H1 (cell line): ENCODE results near the gene APOA4. TPM values are rescaled to one million over a fixed set of nuclear protein-coding genes. Genes with fewer than 3 reads are reported as not detected.
A peak's percentile ranks its signal among the peaks of the same experiment; 100 is the strongest.

Experiments used
- CTCF ChIA-PET: fragments of 300-600 bp; sonication (Branson Sonifier 250); formaldehyde crosslinking; loops from one replicate; lab custom pipeline; 2021; ENCODE audit not compliant: partially characterized antibody; lab: Charles Lee
- POLR2A ChIA-PET: fragments of 300-600 bp; sonication (Branson Sonifier 250); formaldehyde crosslinking; loops from one replicate; lab custom pipeline; 2021; ENCODE audit warnings: inconsistent platforms; ENCODE audit not compliant: partially characterized antibody; lab: Charles Lee
- DNase-seq, 2 experiments: peaks; one replicate each; pipeline versions ENCODE4 v3.0.0 to v3.0.0-alpha.2; 2010 to 2022; ENCODE audit warnings: low spot score in 2 of 2, low read depth in 1 of 2, mixed read lengths in 1 of 2
- FAIRE-seq: peaks from 2 replicates; lab custom pipeline; 2011; peaks lifted over from hg19 to GRCh38; lab: Jason Lieb, UNC
- H2AFZ ChIP-seq: 2 replicates; pipeline ENCODE4 v1.8.1; 2012; ENCODE audit warnings: low read length, inconsistent platforms
- H2AK5ac ChIP-seq: 2 replicates; pipeline ENCODE4 v1.6.1; 2013; ENCODE audit warnings: low read depth, low read length
- H2BK120ac ChIP-seq: replicated peaks from 2 replicates; pipeline ENCODE3; 2013; ENCODE audit warnings: low read depth, low read length, inconsistent platforms
- H2BK12ac ChIP-seq: 2 replicates; pipeline ENCODE4 v1.6.1; 2013; ENCODE audit warnings: low read depth, low read length
- H2BK15ac ChIP-seq: 2 replicates; pipeline ENCODE4 v1.6.1; 2013; ENCODE audit warnings: low read length
- H2BK20ac ChIP-seq: 2 replicates; pipeline ENCODE4 v1.6.1; 2013; ENCODE audit warnings: low read length
- H2BK5ac ChIP-seq: 2 replicates; pipeline ENCODE4 v1.6.1; 2013; ENCODE audit warnings: low read depth, low read length
- H3K14ac ChIP-seq: 2 replicates; pipeline ENCODE4 v1.6.1; 2013; ENCODE audit warnings: inconsistent platforms; ENCODE audit not compliant: insufficient read length
- H3K18ac ChIP-seq: 2 replicates; pipeline ENCODE4 v1.6.1; 2013; ENCODE audit warnings: low read length; ENCODE audit errors: extremely low read depth
- H3K23ac ChIP-seq: 2 replicates; pipeline ENCODE4 v1.6.1; 2013; ENCODE audit warnings: inconsistent platforms; ENCODE audit not compliant: insufficient read length
- H3K23me2 ChIP-seq: 2 replicates; pipeline ENCODE4 v1.6.1; 2013; ENCODE audit warnings: low read depth, low read length
- H3K27ac ChIP-seq: 2 replicates; pipeline ENCODE4 v1.6.1; 2011; ENCODE audit warnings: low read depth, low read length, inconsistent platforms
- H3K27me3 ChIP-seq, 4 experiments: replicated peaks in 1 of 4; 1 replicate in 1 of 4; 2 replicates in 3 of 4; pipeline versions ENCODE4 v1.6.1 to v1.8.1; 2011 to 2013; ENCODE audit warnings: low read length in 3 of 4, mild to moderate bottlenecking in 3 of 4, inconsistent platforms in 2 of 4, mixed read lengths in 2 of 4, moderate library complexity in 1 of 4; ENCODE audit not compliant: control insufficient read depth in 3 of 4, insufficient read depth in 3 of 4; ENCODE audit errors: extremely low read depth in 1 of 4
- H3K36me3 ChIP-seq, 4 experiments: 2 replicates each; pipeline versions ENCODE4 v1.6.1 to v1.8.1; 2011 to 2013; ENCODE audit warnings: mild to moderate bottlenecking in 4 of 4, low read length in 3 of 4, moderate library complexity in 2 of 4, control low read depth in 1 of 4, inconsistent platforms in 1 of 4; ENCODE audit not compliant: insufficient read depth in 4 of 4, control insufficient read depth in 2 of 4
- H3K4ac ChIP-seq: replicated peaks from 2 replicates; pipeline ENCODE3; 2013; ENCODE audit warnings: low read length, low read depth, mixed read lengths, inconsistent platforms; ENCODE audit not compliant: insufficient read length
- H3K4me1 ChIP-seq, 4 experiments: replicated peaks in 1 of 4; 1 replicate in 1 of 4; 2 replicates in 3 of 4; pipeline versions ENCODE4 v1.6.1 to v1.8.1; 2011 to 2013; ENCODE audit warnings: low read length in 3 of 4, inconsistent platforms in 2 of 4, mixed read lengths in 1 of 4; ENCODE audit not compliant: insufficient read depth in 4 of 4, control insufficient read depth in 3 of 4
- H3K4me2 ChIP-seq, 2 experiments: 2 replicates each; pipeline versions ENCODE4 v1.6.1 to v1.8.1; 2011 to 2013; ENCODE audit warnings: low read depth in 2 of 2, low read length in 2 of 2, control low read depth in 1 of 2, inconsistent platforms in 1 of 2, mild to moderate bottlenecking in 1 of 2; ENCODE audit not compliant: insufficient read depth in 1 of 2
- H3K4me3 ChIP-seq, 4 experiments: fragments of 200-600, 300-600 bp in 1 of 4; sonication (generic), shearing (Covaris generic), sonication (Bioruptor Twin) in 1 of 4; 2 replicates each; pipeline versions ENCODE4 v1.5.1 to v1.8.1; 2011 to 2016; ENCODE audit warnings: low read length in 4 of 4, low read depth in 3 of 4, control low read depth in 2 of 4, inconsistent platforms in 2 of 4, mild to moderate bottlenecking in 2 of 4, mixed read lengths in 1 of 4, moderate library complexity in 1 of 4; ENCODE audit not compliant: insufficient read depth in 2 of 4; ENCODE audit errors: extremely low read depth in 1 of 4
- H3K56ac ChIP-seq: replicated peaks from 2 replicates; pipeline ENCODE3; 2013; ENCODE audit warnings: low read depth, mild to moderate bottlenecking, mixed read lengths, low read length, inconsistent platforms; ENCODE audit not compliant: insufficient read length
- H3K79me1 ChIP-seq: 2 replicates; pipeline ENCODE4 v1.6.1; 2013; ENCODE audit warnings: low read depth, low read length, control low read depth
- H3K79me2 ChIP-seq, 2 experiments: 2 replicates each; pipeline versions ENCODE4 v1.6.1 to v1.8.1; 2012 to 2013; ENCODE audit warnings: low read length in 2 of 2, mild to moderate bottlenecking in 2 of 2, inconsistent platforms in 1 of 2; ENCODE audit not compliant: insufficient read depth in 2 of 2, control insufficient read depth in 1 of 2
- H3K9ac ChIP-seq, 4 experiments: replicated peaks in 1 of 4; 1 replicate in 1 of 4; 2 replicates in 3 of 4; pipeline versions ENCODE4 v1.6.1 to v1.8.1; 2011 to 2013; ENCODE audit warnings: low read depth in 3 of 4, low read length in 3 of 4, control low read depth in 2 of 4, mild to moderate bottlenecking in 2 of 4, moderate library complexity in 2 of 4, inconsistent platforms in 1 of 4; ENCODE audit errors: extremely low read depth in 1 of 4
- H3K9me3 ChIP-seq, 2 experiments: 2 replicates each; pipeline versions ENCODE4 v1.6.1 to v1.8.1; 2012 to 2013; ENCODE audit warnings: mild to moderate bottlenecking in 2 of 2, moderate library complexity in 2 of 2, control low read depth in 1 of 2, inconsistent platforms in 1 of 2, low read depth in 1 of 2, low read length in 1 of 2, mixed read lengths in 1 of 2; ENCODE audit not compliant: insufficient read depth in 2 of 2
- H4K20me1 ChIP-seq, 2 experiments: replicated peaks in 1 of 2; 2 replicates each; pipeline versions ENCODE3 to v1.8.1; 2011 to 2013; ENCODE audit warnings: inconsistent platforms in 2 of 2, low read length in 2 of 2, mild to moderate bottlenecking in 1 of 2; ENCODE audit not compliant: insufficient read depth in 2 of 2, control insufficient read depth in 1 of 2
- H4K5ac ChIP-seq: 2 replicates; pipeline ENCODE4 v1.6.1; 2013; ENCODE audit warnings: low read length, low read depth, mixed read lengths, inconsistent platforms; ENCODE audit not compliant: insufficient read length
- H4K8ac ChIP-seq: 2 replicates; pipeline ENCODE4 v1.8.0; 2013; ENCODE audit warnings: mild to moderate bottlenecking, moderate library complexity, low read length, inconsistent platforms; ENCODE audit not compliant: insufficient read depth; ENCODE audit errors: extremely low read depth
- H4K91ac ChIP-seq: replicated peaks from 2 replicates; pipeline ENCODE3; 2013; ENCODE audit warnings: low read length, mixed read lengths, inconsistent platforms; ENCODE audit not compliant: insufficient read length
- CEBPB ChIP-seq: IDR thresholded peaks from 2 replicates; pipeline ENCODE4 v1.6.1; 2012; ENCODE audit warnings: low read depth, low read length
- EZH2 ChIP-seq: fragments of 200-600 bp; sonication (generic); IDR thresholded peaks from 2 replicates; pipeline ENCODE4 v1.7.1; 2012; ENCODE audit warnings: low read depth, mild to moderate bottlenecking, moderate library complexity, low read length, inconsistent platforms; ENCODE audit not compliant: severe bottlenecking
- WGBS, 2 experiments: shearing (Covaris generic) in 1 of 2; methylation state at CpG; one replicate each; pipeline versions ENCODE4 v1.1.6 to v1.1.7; 2013 to 2015; ENCODE audit warnings: low lambda C conversion rate in 2 of 2, mixed read lengths in 2 of 2, inconsistent platforms in 1 of 2, low coverage in 1 of 2, missing lambda C conversion rate in 1 of 2; ENCODE audit not compliant: insufficient replicate concordance in 2 of 2, insufficient coverage in 1 of 2, insufficient read length in 1 of 2; ENCODE audit errors: extremely low coverage in 1 of 2, missing lambda C conversion rate in 1 of 2; 5-methylcytosine and 5-hydroxymethylcytosine counted together
- polyA plus RNA-seq, 7 experiments: library from polyadenylated mRNA; depleted of rRNA in 3 of 7; stranded (reverse) in 5 of 7; unstranded in 2 of 7; fragments of >200 nt in 5 of 7; fragments of 200-250 nt in 2 of 7; gene quantifications; 1 replicate in 5 of 7; 2 replicates in 1 of 7; 4 replicates in 1 of 7; pipeline versions ENCODE4 v1.2.1 to v1.2.3, GENCODE V29; 2011 to 2013; ENCODE audit warnings: missing spikeins in 2 of 7, mixed read lengths in 2 of 7
- total RNA-seq: library from RNA; stranded (reverse); fragmentation: NEBNext Ultra II Directional; extraction: Animal tissue kit (Norgen Biotek cat#: 25700); gene quantifications from 2 replicates; pipeline ENCODE4 v1.2.1, GENCODE V29; 2021

The APOA4 gene
- total and polyA plus RNA-seq, 2 of the 8 experiments (the other 6 are each of a cell fraction or from before 2014, with no cell fraction given): not detected

- Histone ChIP-seq H2BK5ac (peak within 1 kb of the TSS; percentile 18; the same call in 1 of the 2 replicates), H3K4me2 (peak within 1 kb of the TSS in 1 of 2 experiments; percentile 54; a peak in 3 of 4 replicates)
- WGBS, 2 experiments: 82% methylated on average over 7 of the region's 7 CpGs; no CpG with 5 or more reads in 1 of the 2 experiments
Measured at GRCh38 chr11:116791813-116792143, 31.3 kb downstream of the APOA4 start, which contains the start of gene APOA5. Gene APOA5, minus strand, starts transcription at chr11:116791879. Its CDS starts 19 bp downstream, at chr11:116791860.

More at GRCh38 chr11:116791813-116792143, 31.3 kb downstream of the APOA4 start, which contains the start of gene APOA5:
- H3K79me1 ChIP-seq: 0 out of 2 replicates have a peak, but pooled peaks cover 2% of the 10 kb centered on the region
- H3K23me2 ChIP-seq: peaks cover 11% of the 10 kb centered on the region
- no peak within 1 kb of the TSS for H3K9ac ChIP-seq
- H3K79me2 ChIP-seq: peaks cover 0 to 9% of the 10 kb centered on the region in 2 experiments; a peak in 2 of 4 replicates
- peak within 1 kb of the TSS; percentile 87 for H4K8ac ChIP-seq
- no peak within 1 kb of the TSS for H3K23ac ChIP-seq
- ChIA-PET POLR2A (interaction anchor here (2.4 to 6.0 kb wide), 3 partner anchors 19 to 44 kb away, joined by 12 to 29 read pairs (median 16); partner anchors contain the start of gene BUD13), CTCF (interaction anchor here (0.6 to 12.1 kb wide), 32 partner anchors 9 to 435 kb away, joined by 3 to 237 read pairs (median 4); partner anchors contain the start of genes APOA1, APOA4 and APOC3)
- H4K20me1 ChIP-seq: no peaks in the 10 kb centered on the region
- DNase-seq: no peak
- FAIRE-seq: no peak
- no peak within 1 kb of the TSS for H3K14ac ChIP-seq
- no peak within 1 kb of the TSS for H3K4ac ChIP-seq
- no peak within 1 kb of the TSS for H2BK120ac ChIP-seq
- peak within 1 kb of the TSS; percentile 48 for H4K91ac ChIP-seq
- no peaks in the 10 kb centered on the region for H3K36me3 ChIP-seq
- peak within 1 kb of the TSS; percentile 77; the same call in 1 of the 2 replicates for H2BK20ac ChIP-seq
- H4K5ac ChIP-seq: peak within 1 kb of the TSS; percentile 16
- peak within 1 kb of the TSS; percentile 71; the same call in 1 of the 2 replicates for H2BK12ac ChIP-seq
- peaks cover 0 to 11% (median 3%) of the 10 kb centered on the region in 4 experiments; a peak in 4 of 7 replicates for H3K27me3 ChIP-seq
- peaks cover 4 to 11% (median 7%) of the 10 kb centered on the region in 4 experiments for H3K4me1 ChIP-seq
- TF ChIP-seq CEBPB (no peak), EZH2 (peak; percentile 1)
- TF ChIP-seq, all 59 proteins: peak for 1
- H3K27ac ChIP-seq: no peak within 1 kb of the TSS
- H3K18ac ChIP-seq: peak within 1 kb of the TSS; percentile 86
- H3K4me3 ChIP-seq: no peak within 1 kb of the TSS
- H2BK15ac ChIP-seq: peak within 1 kb of the TSS; percentile 97
- peak within 1 kb of the TSS; percentile 95 for H2AFZ ChIP-seq
- H3K9me3 ChIP-seq: no peaks in the 10 kb centered on the region
- no peak within 1 kb of the TSS for H2AK5ac ChIP-seq
- H3K56ac ChIP-seq: no peak within 1 kb of the TSS
